BJ (cell line): ENCODE data around the gene ITGAE. TPM values are rescaled to one million over a fixed set of nuclear protein-coding genes. Genes with fewer than 3 reads are reported as not detected.

Source experiments
- CTCF ChIA-PET: fragments of 350-600 bp; formaldehyde crosslinking; extraction: SDS; loops from one replicate; lab custom pipeline; 2021; ENCODE audit warnings: antibody characterized with exemption, inconsistent platforms; lab: Yijun Ruan, JAX
- POLR2A ChIA-PET: fragments of 300-600 bp; sonication (Branson Sonifier 250); formaldehyde crosslinking; extraction: SDS; loops from one replicate; lab custom pipeline; 2021; ENCODE audit warnings: antibody characterized with exemption; lab: Charles Lee
- DNase-seq: peaks from one replicate; pipeline ENCODE4 v3.0.0-alpha.2; 2011; ENCODE audit warnings: low read depth
- H3K27me3 ChIP-seq: 2 replicates; pipeline ENCODE4 v1.6.0; 2011; ENCODE audit warnings: low read length; ENCODE audit not compliant: control insufficient read depth, insufficient read depth
- H3K36me3 ChIP-seq: 2 replicates; pipeline ENCODE4 v1.5.1; 2011; ENCODE audit warnings: low read length; ENCODE audit not compliant: control insufficient read depth, insufficient read depth
- H3K4me3 ChIP-seq: 2 replicates; pipeline ENCODE4 v1.5.1; 2011; ENCODE audit warnings: low read depth, mild to moderate bottlenecking, control low read depth, low read length
- polyA plus RNA-seq: library from polyadenylated mRNA; depleted of rRNA; stranded (reverse); fragments of >200 nt; gene quantifications from 2 replicates; pipeline ENCODE4 v1.2.3, GENCODE V29; 2011
- TF ChIP-seq, protein P1 (sequence below): IDR thresholded peaks from 2 replicates; pipeline ENCODE4 v1.5.1; 2011; ENCODE audit warnings: low read depth, mild to moderate bottlenecking, control low read depth, inconsistent platforms, low read length, moderate library complexity; ENCODE audit not compliant: insufficient read depth

Gene ITGAE
- polyA plus RNA-seq, 1 experiment = 69.9 TPM

DNA sequence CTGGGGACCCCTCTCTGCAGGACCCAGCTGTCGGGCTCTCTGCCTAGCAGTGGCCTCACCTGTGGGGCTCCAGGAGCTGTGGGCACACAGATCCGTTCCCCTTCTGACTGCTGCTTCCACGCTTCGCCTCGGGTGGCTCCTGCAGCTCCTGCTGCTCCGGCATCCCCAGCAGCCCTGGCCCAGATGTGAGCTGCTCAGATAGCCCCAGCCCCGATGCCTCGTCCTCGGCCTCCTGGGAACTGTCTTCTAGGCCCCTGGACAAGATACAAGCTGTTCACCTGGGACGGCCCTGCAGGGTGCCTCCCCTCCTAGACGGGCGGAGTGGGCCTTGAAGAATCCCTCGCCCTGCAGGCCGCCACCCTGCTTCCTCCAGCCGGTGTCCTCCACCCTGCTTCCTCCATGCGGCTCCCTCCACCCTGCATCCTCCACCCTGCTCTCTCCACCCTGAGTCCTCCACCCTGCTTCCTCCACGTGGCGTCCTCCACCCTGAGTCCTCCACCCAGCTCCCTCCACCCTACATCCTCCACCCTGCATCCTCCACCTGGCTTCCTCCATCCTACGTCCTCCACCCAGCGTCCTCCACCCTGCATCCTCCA, 121.4 kb downstream of the ITGAE start:
- CTCF ChIA-PET = interaction anchor here (0.6 kb wide), 1 partner anchor 821 kb away, joined by 3 read pairs; no protein-coding TSS in a partner anchor
- Histone ChIP-seq H3K4me3 (no peak overlapping the region), H3K27me3 (no peaks in the 10 kb centered on the region), H3K36me3 (no peaks in the 10 kb centered on the region)
- POLR2A ChIA-PET = no interaction called here
- DNase-seq = no peak
- TF ChIP-seq, protein P1, sequence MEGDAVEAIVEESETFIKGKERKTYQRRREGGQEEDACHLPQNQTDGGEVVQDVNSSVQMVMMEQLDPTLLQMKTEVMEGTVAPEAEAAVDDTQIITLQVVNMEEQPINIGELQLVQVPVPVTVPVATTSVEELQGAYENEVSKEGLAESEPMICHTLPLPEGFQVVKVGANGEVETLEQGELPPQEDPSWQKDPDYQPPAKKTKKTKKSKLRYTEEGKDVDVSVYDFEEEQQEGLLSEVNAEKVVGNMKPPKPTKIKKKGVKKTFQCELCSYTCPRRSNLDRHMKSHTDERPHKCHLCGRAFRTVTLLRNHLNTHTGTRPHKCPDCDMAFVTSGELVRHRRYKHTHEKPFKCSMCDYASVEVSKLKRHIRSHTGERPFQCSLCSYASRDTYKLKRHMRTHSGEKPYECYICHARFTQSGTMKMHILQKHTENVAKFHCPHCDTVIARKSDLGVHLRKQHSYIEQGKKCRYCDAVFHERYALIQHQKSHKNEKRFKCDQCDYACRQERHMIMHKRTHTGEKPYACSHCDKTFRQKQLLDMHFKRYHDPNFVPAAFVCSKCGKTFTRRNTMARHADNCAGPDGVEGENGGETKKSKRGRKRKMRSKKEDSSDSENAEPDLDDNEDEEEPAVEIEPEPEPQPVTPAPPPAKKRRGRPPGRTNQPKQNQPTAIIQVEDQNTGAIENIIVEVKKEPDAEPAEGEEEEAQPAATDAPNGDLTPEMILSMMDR = no peak

DNA sequence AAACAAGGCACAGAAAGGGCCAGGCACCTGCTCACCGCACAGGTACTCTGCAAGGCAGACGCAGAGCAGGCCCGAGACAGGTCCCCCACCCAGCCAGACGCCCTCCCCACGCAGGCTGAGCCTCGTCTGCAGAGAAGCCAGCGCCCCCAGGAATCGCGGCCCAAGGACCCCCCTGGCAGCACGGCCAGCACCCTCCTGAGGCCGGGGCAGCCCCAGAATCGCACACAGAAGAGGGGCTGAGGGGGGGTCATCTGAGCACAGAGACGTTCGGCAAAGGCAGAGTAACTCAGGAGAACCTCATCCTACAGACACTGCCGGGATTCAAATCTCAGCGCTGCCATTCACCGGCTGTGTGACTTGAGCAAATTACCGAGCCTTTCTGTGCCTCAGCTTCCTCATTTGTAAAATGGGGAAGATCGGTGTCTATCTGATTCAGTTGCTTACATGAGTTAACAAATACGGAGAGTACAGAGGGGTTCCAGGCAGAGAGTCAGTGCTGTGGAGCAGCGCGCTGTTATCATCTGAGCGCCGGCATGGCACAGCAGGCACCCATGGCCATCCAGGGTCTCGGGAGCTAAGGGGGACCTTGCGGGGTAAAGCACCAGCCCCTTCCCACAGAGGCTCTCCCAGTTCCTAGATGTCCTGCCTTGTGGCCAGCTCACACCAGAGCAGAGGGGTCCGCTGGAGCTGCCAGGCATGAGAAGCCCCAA, 122.0 kb downstream of the ITGAE start:
- Histone ChIP-seq H3K36me3 (no peaks in the 10 kb centered on the region), H3K27me3 (no peaks in the 10 kb centered on the region), H3K4me3 (no peak overlapping the region)
- POLR2A ChIA-PET = no interaction called here
- CTCF ChIA-PET = interaction anchor here (0.6 kb wide), 1 partner anchor 150 kb away, joined by 3 read pairs; no protein-coding TSS in a partner anchor
- no peak for DNase-seq
- TF ChIP-seq, protein P1 = no peak

DNA sequence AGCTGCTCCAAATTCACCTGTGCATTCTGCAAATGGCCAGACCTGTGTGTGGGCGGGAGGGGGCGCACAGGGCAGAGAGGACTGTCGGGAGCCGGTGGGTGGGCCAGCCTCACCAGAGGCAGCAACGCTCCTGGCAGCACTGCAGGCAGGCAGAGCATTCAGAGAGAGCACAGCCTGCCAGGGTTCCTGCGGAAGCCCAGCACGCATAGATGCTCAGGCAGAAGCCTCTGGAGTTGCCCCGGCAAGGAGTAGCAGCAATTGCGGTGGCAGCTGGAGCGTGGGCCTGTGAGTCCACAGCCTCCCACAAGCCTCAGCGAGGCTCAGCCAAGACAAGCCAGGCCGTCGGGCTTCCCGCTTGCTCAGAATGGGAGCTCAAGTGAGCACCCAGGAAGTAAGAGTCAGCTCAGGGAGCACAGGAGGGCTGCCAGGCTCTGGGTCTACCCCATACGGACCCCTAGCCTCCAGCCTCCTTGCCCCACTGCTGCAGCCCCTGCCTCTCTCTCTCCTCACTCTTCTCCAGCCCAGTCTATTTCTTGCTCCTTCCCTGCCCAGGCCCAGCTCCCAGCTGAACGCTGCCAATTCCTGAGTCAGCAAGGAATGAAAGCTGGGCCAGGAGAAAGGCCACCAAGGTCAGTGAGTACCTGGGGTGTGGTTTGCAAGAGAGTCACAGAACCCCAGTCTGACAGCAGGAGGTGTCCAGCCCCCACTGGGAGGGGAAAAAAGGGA, 122.7 kb downstream of the ITGAE start:
- POLR2A ChIA-PET = no interaction called here

DNA sequence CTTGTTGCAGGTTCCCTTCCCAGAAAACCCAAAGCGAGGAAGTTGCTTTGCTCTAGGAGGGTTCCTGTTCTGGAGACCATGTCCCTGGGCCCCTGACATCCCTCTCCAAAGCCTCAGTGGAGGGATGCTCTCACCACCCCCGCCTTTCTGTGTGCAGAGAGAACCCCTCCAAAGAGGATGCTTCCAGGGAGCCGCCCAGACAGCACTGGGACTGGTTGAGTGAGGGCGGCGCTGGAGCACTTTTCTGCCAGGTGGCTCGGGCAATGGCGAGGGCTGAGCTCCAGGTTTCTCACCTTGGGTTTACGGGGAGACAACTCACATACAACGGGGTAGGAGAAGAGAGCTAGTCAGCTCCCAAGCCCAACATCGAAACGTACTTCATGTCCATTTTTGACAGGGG, 125.1 kb downstream of the ITGAE start:
- ChIA-PET POLR2A (no interaction called here), CTCF (no interaction called here)
- DNase-seq = no peak
- no peak overlapping the region for H3K4me3 ChIP-seq
- TF ChIP-seq, protein P1 = no peak
- H3K27me3 ChIP-seq = no peaks in the 10 kb centered on the region
- H3K36me3 ChIP-seq = no peaks in the 10 kb centered on the region

More for the DNA sequence above, 122.7 kb downstream of the ITGAE start:
- no peak for DNase-seq
- TF ChIP-seq, protein P1 = no peak
- Histone ChIP-seq H3K36me3 (no peaks in the 10 kb centered on the region), H3K4me3 (no peak overlapping the region), H3K27me3 (no peaks in the 10 kb centered on the region)
- CTCF ChIA-PET = interaction anchor here (0.6 kb wide), 2 partner anchors 23 to 151 kb away, joined by 3 read pairs; no protein-coding TSS in a partner anchor

DNA sequence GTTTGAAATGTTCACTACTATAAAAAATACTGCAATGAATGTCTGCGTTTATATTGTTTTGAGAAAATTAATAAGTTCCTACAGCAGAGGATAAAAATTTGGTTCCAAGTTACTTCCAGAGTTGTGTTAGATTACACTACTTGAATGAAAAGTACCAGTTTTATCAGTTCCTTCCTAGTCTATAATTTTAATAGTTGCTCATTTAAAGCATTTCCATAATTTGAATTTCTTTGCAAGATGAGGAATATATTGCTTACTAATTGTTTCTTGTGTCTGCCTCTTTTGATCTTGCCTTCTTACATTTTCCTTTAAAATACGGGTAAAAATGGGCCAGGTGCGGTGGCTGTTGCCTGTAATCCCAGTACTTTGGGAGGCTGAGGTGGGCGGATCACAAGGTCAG, 128.4 kb downstream of the ITGAE start:
- TF ChIP-seq, protein P1 = no peak
- H3K27me3 ChIP-seq = no peaks in the 10 kb centered on the region
- H3K4me3 ChIP-seq = no peak overlapping the region
- no peak for DNase-seq
- ChIA-PET POLR2A (no interaction called here), CTCF (interaction anchor here (0.8 to 1.4 kb wide), 2 partner anchors 10 to 65 kb away, joined by 4 read pairs; no protein-coding TSS in a partner anchor)
- H3K36me3 ChIP-seq = no peaks in the 10 kb centered on the region
